ENCODE data around the gene HAUS3. TPM values are rescaled to one million over a fixed set of nuclear protein-coding genes. Genes with fewer than 3 reads are reported as not detected.
A peak's percentile ranks its signal among the peaks of the same experiment; 100 is the strongest.
"Not testable (repeated sequence)": the region's sequence is repeated elsewhere in the genome, so short reads cannot be mapped to it uniquely, and the experiment has no call there.

HAUS3 gene
- total RNA-seq, 2 experiments from 2014 or later = 20.2 to 20.3 TPM

- intact Hi-C loops (cut with micrococcal nuclease) = loop anchor here (10.0 kb wide), 2 partner anchors 290 to 690 kb away; partner anchors contain the start of gene FAM193A
- no peak for DNase-seq
- Mint-ChIP-seq H3K4me3 (no peak overlapping the region), H3K36me3 (peaks cover 7% of the 10 kb centered on the region), H3K4me1 (ENCODE audit: low read depth) (peaks cover 25% of the 10 kb centered on the region), H3K9me3 (no peaks in the 10 kb centered on the region), H3K27me3 (no peaks in the 10 kb centered on the region), H3K27ac (peak overlapping the region; percentile 14)
- ChIA-PET CTCF (interaction anchor here (0.7 kb wide), 1 partner anchor 11 kb away, joined by 3 read pairs; no protein-coding TSS in a partner anchor), POLR2A (no interaction called here)
Measured at GRCh38 chr4:2245057-2245786, 3.3 kb upstream of the HAUS3 start.

GRCh38 chr4:2243681-2244380, 1.9 kb upstream of the HAUS3 start:
- DNase-seq = peak; percentile 54
- peaks cover 17% of the 10 kb centered on the region for H3K36me3 Mint-ChIP-seq
- H3K9me3 Mint-ChIP-seq = no peaks in the 10 kb centered on the region
- H3K27me3 Mint-ChIP-seq = no peaks in the 10 kb centered on the region
- peak overlapping the region; percentile 25 for H3K27ac Mint-ChIP-seq
- peaks cover 36% of the 10 kb centered on the region for H3K4me1 Mint-ChIP-seq (ENCODE audit: low read depth)
- ChIA-PET POLR2A (no interaction called here), CTCF (interaction anchor here (1.0 kb wide), 2 partner anchors 87 to 219 kb away, joined by 3 read pairs; no protein-coding TSS in a partner anchor)
- H3K4me3 Mint-ChIP-seq = no peak overlapping the region
- intact Hi-C loops (cut with micrococcal nuclease) = loop anchor here (5.0 to 10.0 kb wide), 3 partner anchors 291 to 691 kb away; partner anchors contain the start of genes FAM193A and NSD2

DNA sequence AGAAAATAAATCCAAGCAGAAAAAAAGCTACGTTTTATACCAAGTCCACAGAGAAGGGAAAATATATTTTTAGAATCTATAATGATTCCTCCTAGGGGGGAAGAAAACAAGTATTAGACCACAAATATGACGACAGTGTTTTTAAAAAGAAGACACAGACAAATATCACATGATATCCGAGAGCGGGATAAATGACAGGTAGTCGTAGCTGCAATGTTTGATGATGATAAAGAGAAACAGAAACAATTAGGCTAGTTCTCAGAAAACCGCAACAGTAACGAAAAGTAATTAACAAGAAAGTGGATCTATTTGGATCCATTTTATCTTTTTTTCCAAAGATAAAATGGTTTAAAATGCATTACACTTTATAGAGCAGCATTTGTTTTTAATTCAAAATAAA, 918 bp downstream of the HAUS3 start:
- peaks cover 29% of the 10 kb centered on the region for H3K36me3 Mint-ChIP-seq
- CTCF ChIA-PET = interaction anchor here (0.7 to 3.5 kb wide), 9 partner anchors 11 to 511 kb away, joined by 3 to 23 read pairs (median 4); partner anchors contain the start of genes CFAP99, MXD4, RNF4 and ZFYVE28
- no peak for DNase-seq

GRCh38 chr4:2236944-2237666, 4.8 kb downstream of the HAUS3 start:
- ChIA-PET CTCF (interaction anchor here (0.7 to 4.0 kb wide), 4 partner anchors 17 to 225 kb away, joined by 3 to 19 read pairs (median 6); partner anchors contain the start of gene CFAP99), POLR2A (no interaction called here)
- no peak for DNase-seq
- peaks cover 39% of the 10 kb centered on the region for H3K36me3 Mint-ChIP-seq
- intact Hi-C loops (cut with micrococcal nuclease) = no loop called here
- H3K27ac Mint-ChIP-seq = no peak overlapping the region
- peaks cover 56% of the 10 kb centered on the region for H3K4me1 Mint-ChIP-seq (ENCODE audit: low read depth)
- H3K27me3 Mint-ChIP-seq = no peaks in the 10 kb centered on the region
- no peaks in the 10 kb centered on the region for H3K9me3 Mint-ChIP-seq
- peak overlapping the region; percentile 2 for H3K4me3 Mint-ChIP-seq

More for the DNA sequence above, 918 bp downstream of the HAUS3 start:
- H3K27ac Mint-ChIP-seq = peak overlapping the region; percentile 89
- H3K4me1 Mint-ChIP-seq (ENCODE audit: low read depth) = peaks cover 54% of the 10 kb centered on the region
- no peaks in the 10 kb centered on the region for H3K9me3 Mint-ChIP-seq
- POLR2A ChIA-PET = interaction anchor here (0.9 to 2.5 kb wide), 6 partner anchors 21 to 227 kb away, joined by 3 to 11 read pairs (median 8); partner anchors contain the start of genes CFAP99, MXD4, RNF4 and ZFYVE28
- H3K4me3 Mint-ChIP-seq = peak overlapping the region; percentile 97
- intact Hi-C loops (cut with micrococcal nuclease) = loop anchor here (5.0 to 10.0 kb wide), 3 partner anchors 294 to 694 kb away; partner anchors contain the start of genes FAM193A and NSD2
- H3K27me3 Mint-ChIP-seq = no peaks in the 10 kb centered on the region

DNA sequence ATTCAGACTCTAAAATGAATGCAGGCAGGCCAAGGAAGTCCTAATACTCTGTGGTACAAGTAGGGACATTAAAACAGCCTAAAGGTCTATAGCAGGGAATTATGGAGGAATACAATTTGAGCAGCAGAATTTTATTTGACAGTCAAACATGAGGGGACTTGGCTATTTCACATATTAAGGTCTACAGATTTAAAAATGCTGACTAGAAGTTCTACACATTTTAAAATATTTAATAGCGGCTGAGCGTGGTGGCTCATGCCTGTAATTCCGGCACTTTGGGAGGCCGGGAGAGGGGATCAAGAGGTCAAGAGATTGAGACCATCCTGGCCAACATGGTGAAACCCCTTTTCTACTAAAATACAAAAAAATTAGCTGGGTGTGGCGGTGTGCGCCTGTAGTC, 10.8 kb downstream of the HAUS3 start:
- POLR2A ChIA-PET = no interaction called here
- DNase-seq = no peak
- Mint-ChIP-seq H3K36me3 (peaks cover 17% of the 10 kb centered on the region), H3K9me3 (no peaks in the 10 kb centered on the region), H3K4me1 (ENCODE audit: low read depth) (peaks cover 18% of the 10 kb centered on the region), H3K4me3 (no peak overlapping the region), H3K27ac (no peak overlapping the region), H3K27me3 (no peaks in the 10 kb centered on the region)
- CTCF ChIA-PET = interaction anchor here (1.0 to 2.4 kb wide), 3 partner anchors 9 to 11 kb away, joined by 4 to 13 read pairs (median 4); no protein-coding TSS in a partner anchor
- intact Hi-C loops (cut with micrococcal nuclease) = no loop called here

- ChIA-PET CTCF (no interaction called here), POLR2A (no interaction called here)
- intact Hi-C loops (cut with micrococcal nuclease) = no loop called here
- DNase-seq = no peak
- Mint-ChIP-seq H3K4me3 (no peak overlapping the region), H3K9me3 (no peaks in the 10 kb centered on the region), H3K36me3 (peaks cover 11% of the 10 kb centered on the region), H3K27ac (no peak overlapping the region), H3K4me1 (ENCODE audit: low read depth) (no peaks in the 10 kb centered on the region), H3K27me3 (no peaks in the 10 kb centered on the region)
Measured at GRCh38 chr4:2226261-2226660, 15.7 kb downstream of the HAUS3 start.

- Mint-ChIP-seq H3K36me3 (peaks cover 8% of the 10 kb centered on the region), H3K4me1 (ENCODE audit: low read depth) (peaks cover 5% of the 10 kb centered on the region)
Measured at GRCh38 chr4:2222838-2223237, 19.1 kb downstream of the HAUS3 start.

GRCh38 chr4:2221378-2221777, 20.5 kb downstream of the HAUS3 start:
- H3K27me3 Mint-ChIP-seq; H3K4me3 Mint-ChIP-seq; H3K9me3 Mint-ChIP-seq; H3K27ac Mint-ChIP-seq; H3K4me1 Mint-ChIP-seq (ENCODE audit: low read depth); intact Hi-C loops (cut with micrococcal nuclease); POLR2A ChIA-PET; H3K36me3 Mint-ChIP-seq; DNase-seq: not testable (repeated sequence)
- CTCF ChIA-PET = interaction anchor here (0.7 to 2.6 kb wide), 7 partner anchors 9 to 880 kb away, joined by 3 to 28 read pairs (median 7); partner anchors contain the start of genes HAUS3, POLN and RNF4

More at GRCh38 chr4:2222838-2223237, 19.1 kb downstream of the HAUS3 start:
- H3K4me3 Mint-ChIP-seq = no peak overlapping the region
- no peaks in the 10 kb centered on the region for H3K9me3 Mint-ChIP-seq
- CTCF ChIA-PET = interaction anchor here (0.7 to 1.2 kb wide), 2 partner anchors 220 to 240 kb away, joined by 3 to 4 read pairs; no protein-coding TSS in a partner anchor
- POLR2A ChIA-PET = interaction anchor here (1.1 kb wide), 1 partner anchor 144 kb away, joined by 3 read pairs; no protein-coding TSS in a partner anchor
- no peak for DNase-seq
- intact Hi-C loops (cut with micrococcal nuclease) = no loop called here
- no peaks in the 10 kb centered on the region for H3K27me3 Mint-ChIP-seq
- no peak overlapping the region for H3K27ac Mint-ChIP-seq

GRCh38 chr4:2220016-2220630, 21.8 kb downstream of the HAUS3 start:
- Mint-ChIP-seq H3K27me3 (no peaks in the 10 kb centered on the region), H3K4me1 (ENCODE audit: low read depth) (peaks cover 5% of the 10 kb centered on the region), H3K36me3 (peaks cover 3% of the 10 kb centered on the region), H3K27ac (no peak overlapping the region), H3K9me3 (no peaks in the 10 kb centered on the region), H3K4me3 (no peak overlapping the region)
- intact Hi-C loops (cut with micrococcal nuclease) = loop anchor here (1.0 kb wide), 1 partner anchor 221 kb away; no protein-coding TSS in a partner anchor
- CTCF ChIA-PET = interaction anchor here (0.6 to 2.6 kb wide), 34 partner anchors 9 to 315 kb away, joined by 3 to 28 read pairs (median 5); partner anchors contain the start of genes CFAP99, HAUS3, MXD4 and POLN
- POLR2A ChIA-PET = interaction anchor here (1.1 to 1.4 kb wide), 2 partner anchors 21 to 249 kb away, joined by 3 to 5 read pairs; partner anchors contain the start of gene RNF4
- peak; percentile 84 for DNase-seq

DNA sequence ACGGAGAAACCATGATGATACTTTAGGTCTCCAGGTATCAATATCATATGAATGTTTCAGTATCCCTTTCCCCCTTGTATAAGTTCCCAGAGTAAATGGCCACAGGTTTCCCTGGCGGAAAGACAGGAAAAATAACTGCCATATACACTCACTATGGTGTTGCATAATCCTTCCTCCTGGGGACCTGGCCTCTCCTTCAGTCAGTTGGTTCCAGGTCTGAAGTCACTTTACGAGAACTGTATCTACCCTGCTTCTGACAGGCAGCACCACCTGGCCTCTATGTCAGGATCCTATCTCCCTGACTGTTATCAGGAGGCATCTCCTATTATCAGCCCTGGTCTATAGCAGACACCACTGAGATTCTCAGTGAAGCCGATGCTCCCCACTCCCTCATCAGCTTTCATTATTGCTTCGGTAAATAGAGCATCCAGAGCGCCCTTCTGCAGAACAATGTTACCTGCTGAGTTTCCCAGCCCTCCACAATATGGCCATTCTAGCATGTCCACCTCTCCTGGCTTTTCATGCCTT, 22.6 kb downstream of the HAUS3 start:
- peaks cover 5% of the 10 kb centered on the region for H3K4me1 Mint-ChIP-seq (ENCODE audit: low read depth)
- POLR2A ChIA-PET = interaction anchor here (1.4 kb wide), 1 partner anchor 22 kb away, joined by 5 read pairs; no protein-coding TSS in a partner anchor
- CTCF ChIA-PET = interaction anchor here (0.6 to 2.6 kb wide), 33 partner anchors 10 to 316 kb away, joined by 3 to 28 read pairs (median 5); partner anchors contain the start of genes CFAP99, HAUS3, MXD4 and POLN
- no peaks in the 10 kb centered on the region for H3K9me3 Mint-ChIP-seq
- no peak for DNase-seq
- intact Hi-C loops (cut with micrococcal nuclease) = no loop called here
- peaks cover 3% of the 10 kb centered on the region for H3K36me3 Mint-ChIP-seq
- no peaks in the 10 kb centered on the region for H3K27me3 Mint-ChIP-seq
- H3K27ac Mint-ChIP-seq = no peak overlapping the region
- H3K4me3 Mint-ChIP-seq = no peak overlapping the region
